Measurements from ENCODE around the gene GNB3.

Gene GNB3

GRCh38 chr12:6851921-6852650, 11.4 kb downstream of the GNB3 start, which contains the start of gene USP5:
Gene USP5 (plus strand): TSS chr12:6852150. CDS start chr12:6852180, 30 bp downstream.
- no peaks in the 10 kb centered on the region for H4K20me1 ChIP-seq (ENCODE audit: insufficient read depth, low read length)
- peak within 1 kb of the TSS; percentile 79 for H3K9ac ChIP-seq (ENCODE audit: low read length)
- H3K36me3 ChIP-seq (replicated peaks; ENCODE audit: low read depth, low read length): peaks cover 29% of the 10 kb centered on the region
- H3K4me3 ChIP-seq (ENCODE audit: low read length): peak within 1 kb of the TSS; percentile 79
- H3K79me2 ChIP-seq (ENCODE audit: low read length): peaks cover 40% of the 10 kb centered on the region
- H3K4me1 ChIP-seq (ENCODE audit: low read length): peaks cover 33% of the 10 kb centered on the region
- no peaks in the 10 kb centered on the region for H3K9me3 ChIP-seq (ENCODE audit: insufficient read depth, low read length)
- peak within 1 kb of the TSS; percentile 70 for H3K27ac ChIP-seq (ENCODE audit: low read length)
- H3K4me2 ChIP-seq (ENCODE audit: low read length): peak within 1 kb of the TSS; percentile 99
- no peak for TF ChIP-seq EZH2phosphoT487 (IDR thresholded peaks at IDR 0.05; ENCODE audit: low read depth)
- TF ChIP-seq CTCF (IDR thresholded peaks at IDR 0.05; ENCODE audit: low read depth, low read length): no peak
- peak within 1 kb of the TSS; percentile 61; the same call in 1 of the 2 replicates for H2AFZ ChIP-seq (ENCODE audit: low read depth, low read length)
- H3K27me3 ChIP-seq (ENCODE audit: low read depth, low read length): no peaks in the 10 kb centered on the region

GRCh38 chr12:6852651-6853354, 12.1 kb downstream of the GNB3 start:
- Histone ChIP-seq H3K27me3 (ENCODE audit: low read depth, low read length) (no peaks in the 10 kb centered on the region), H3K4me3 (ENCODE audit: low read length) (peak overlapping the region; percentile 79), H3K27ac (ENCODE audit: low read length) (peak overlapping the region; percentile 28), H3K79me2 (ENCODE audit: low read length) (peaks cover 40% of the 10 kb centered on the region), H2AFZ (ENCODE audit: low read depth, low read length) (no peak overlapping the region), H3K36me3 (replicated peaks; ENCODE audit: low read depth, low read length) (peaks cover 27% of the 10 kb centered on the region), H3K9me3 (ENCODE audit: insufficient read depth, low read length) (no peaks in the 10 kb centered on the region), H3K4me2 (ENCODE audit: low read length) (peak overlapping the region; percentile 99), H3K9ac (ENCODE audit: low read length) (peak overlapping the region; percentile 72), H4K20me1 (ENCODE audit: insufficient read depth, low read length) (no peaks in the 10 kb centered on the region), H3K4me1 (ENCODE audit: low read length) (peaks cover 33% of the 10 kb centered on the region)
- no peak for TF ChIP-seq EZH2phosphoT487 (IDR thresholded peaks at IDR 0.05; ENCODE audit: low read depth)
- TF ChIP-seq CTCF (IDR thresholded peaks at IDR 0.05; ENCODE audit: low read depth, low read length): no peak

- Histone ChIP-seq H3K4me3 (ENCODE audit: low read length) (peak overlapping the region; percentile 79), H3K27me3 (ENCODE audit: low read depth, low read length) (no peaks in the 10 kb centered on the region), H3K4me2 (ENCODE audit: low read length) (peak overlapping the region; percentile 99), H3K79me2 (ENCODE audit: low read length) (peaks cover 40% of the 10 kb centered on the region), H2AFZ (ENCODE audit: low read depth, low read length) (no peak overlapping the region), H3K36me3 (replicated peaks; ENCODE audit: low read depth, low read length) (peaks cover 29% of the 10 kb centered on the region), H3K9ac (ENCODE audit: low read length) (peak overlapping the region; percentile 72; the same call in 1 of the 2 replicates), H3K4me1 (ENCODE audit: low read length) (peaks cover 28% of the 10 kb centered on the region), H4K20me1 (ENCODE audit: insufficient read depth, low read length) (no peaks in the 10 kb centered on the region), H3K9me3 (ENCODE audit: insufficient read depth, low read length) (no peaks in the 10 kb centered on the region), H3K27ac (ENCODE audit: low read length) (no peak overlapping the region)
- TF ChIP-seq CTCF (IDR thresholded peaks at IDR 0.05; ENCODE audit: low read depth, low read length) (no peak), EZH2phosphoT487 (IDR thresholded peaks at IDR 0.05; ENCODE audit: low read depth) (no peak)
These were observed 12.9 kb downstream of the GNB3 start for GRCh38 chr12:6853626-6854025.

- Histone ChIP-seq H3K36me3 (replicated peaks; ENCODE audit: low read depth, low read length) (peaks cover 29% of the 10 kb centered on the region), H3K4me1 (ENCODE audit: low read length) (peaks cover 24% of the 10 kb centered on the region), H3K9ac (ENCODE audit: low read length) (no peak overlapping the region), H2AFZ (ENCODE audit: low read depth, low read length) (no peak overlapping the region), H3K4me3 (ENCODE audit: low read length) (no peak overlapping the region), H3K27ac (ENCODE audit: low read length) (no peak overlapping the region), H3K79me2 (ENCODE audit: low read length) (peaks cover 40% of the 10 kb centered on the region), H4K20me1 (ENCODE audit: insufficient read depth, low read length) (no peaks in the 10 kb centered on the region), H3K9me3 (ENCODE audit: insufficient read depth, low read length) (no peaks in the 10 kb centered on the region), H3K27me3 (ENCODE audit: low read depth, low read length) (no peaks in the 10 kb centered on the region), H3K4me2 (ENCODE audit: low read length) (no peak overlapping the region)
- TF ChIP-seq EZH2phosphoT487 (IDR thresholded peaks at IDR 0.05; ENCODE audit: low read depth) (no peak), CTCF (IDR thresholded peaks at IDR 0.05; ENCODE audit: low read depth, low read length) (no peak)
These were observed 13.3 kb downstream of the GNB3 start for GRCh38 chr12:6854036-6854435.

Data from OCI-LY3 (cell line).